ENCODE results near the gene CNTNAP4. TPM values are rescaled to one million over a fixed set of nuclear protein-coding genes. Genes with fewer than 3 reads are reported as not detected.

Gene CNTNAP4
- total RNA-seq, 4 donors from 2014 or later, result not detected

GRCh38 chr16:76370344-76370743 lies 93.1 kb downstream of the CNTNAP4 start:
- no peak overlapping the region for H3K27ac ChIP-seq
- H3K4me3 ChIP-seq, result no peak overlapping the region
- H3K4me1 ChIP-seq, result no peaks in the 10 kb centered on the region
- WGBS, 2 donors (ENCODE audit: low coverage in 1 of 2), result 29 to 32% methylated on average over 3 to 4 of the region's 4 CpGs
- in situ Hi-C loops (cut with MboI; ENCODE audit: low pct_ligation_motif_present in 1 of 4, low pct_unique_long_range_greater_than_20kb in 1 of 4, low sequenced_read_pairs in 3 of 4) (no loop called here), intact Hi-C loops (cut with DNase I; ENCODE audit: low total_unique reads) (no loop called here)
- no peaks in the 10 kb centered on the region for H3K9me3 ChIP-seq
- DNase-seq, result no peak
- H3K36me3 ChIP-seq, result no peaks in the 10 kb centered on the region
- TF ChIP-seq POLR2A (IDR thresholded peaks at IDR 0.05) (no peak), POLR2AphosphoS5 (IDR thresholded peaks at IDR 0.05) (no peak), CTCF (IDR thresholded peaks at IDR 0.05) (no peak), EP300 (IDR thresholded peaks at IDR 0.05; ENCODE audit: low read depth) (no peak)
- no peaks in the 10 kb centered on the region for H3K27me3 ChIP-seq

- Histone ChIP-seq H3K36me3 (no peaks in the 10 kb centered on the region), H3K9me3 (no peaks in the 10 kb centered on the region), H3K27ac (no peak overlapping the region), H3K4me3 (no peak overlapping the region), H3K4me1 (no peaks in the 10 kb centered on the region), H3K27me3 (no peaks in the 10 kb centered on the region)
- TF ChIP-seq POLR2AphosphoS5 (IDR thresholded peaks at IDR 0.05) (no peak), EP300 (IDR thresholded peaks at IDR 0.05; ENCODE audit: low read depth) (no peak), POLR2A (IDR thresholded peaks at IDR 0.05) (no peak), CTCF (IDR thresholded peaks at IDR 0.05) (no peak)
- DNase-seq, result no peak
- in situ Hi-C loops (cut with MboI; ENCODE audit: low pct_ligation_motif_present in 1 of 4, low pct_unique_long_range_greater_than_20kb in 1 of 4, low sequenced_read_pairs in 3 of 4) (no loop called here), intact Hi-C loops (cut with DNase I; ENCODE audit: low total_unique reads) (no loop called here)
- 88% methylated on average over 3 of the region's 3 CpGs; no CpG with 5 or more reads in 1 of the 2 donors for WGBS, 2 donors (ENCODE audit: low coverage in 1 of 2)
Observed at GRCh38 chr16:76371441-76371840, 94.2 kb downstream of the CNTNAP4 start.

GRCh38 chr16:76373998-76374397 lies 96.8 kb downstream of the CNTNAP4 start:
- TF ChIP-seq POLR2AphosphoS5 (IDR thresholded peaks at IDR 0.05), result no peak
- no peak for TF ChIP-seq CTCF (IDR thresholded peaks at IDR 0.05)
- TF ChIP-seq POLR2A (IDR thresholded peaks at IDR 0.05), result no peak
- TF ChIP-seq EP300 (IDR thresholded peaks at IDR 0.05; ENCODE audit: low read depth), result no peak
- in situ Hi-C loops (cut with MboI; ENCODE audit: low pct_ligation_motif_present in 1 of 4, low pct_unique_long_range_greater_than_20kb in 1 of 4, low sequenced_read_pairs in 3 of 4) (no loop called here), intact Hi-C loops (cut with DNase I; ENCODE audit: low total_unique reads) (no loop called here)
- Histone ChIP-seq H3K4me3 (no peak overlapping the region), H3K4me1 (no peaks in the 10 kb centered on the region), H3K27me3 (no peaks in the 10 kb centered on the region), H3K9me3 (no peaks in the 10 kb centered on the region), H3K36me3 (no peaks in the 10 kb centered on the region), H3K27ac (no peak overlapping the region)
- whole genome bisulfite sequencing, 2 donors (ENCODE audit: low coverage in 1 of 2), result 74 to 75% methylated on average over 4 of the region's 4 CpGs
- DNase-seq, result no peak

- no peaks in the 10 kb centered on the region for H3K4me1 ChIP-seq
- in situ Hi-C loops (cut with MboI; ENCODE audit: low pct_ligation_motif_present in 1 of 4, low pct_unique_long_range_greater_than_20kb in 1 of 4, low sequenced_read_pairs in 3 of 4) (no loop called here), intact Hi-C loops (cut with DNase I; ENCODE audit: low total_unique reads) (no loop called here)
- no peaks in the 10 kb centered on the region for H3K9me3 ChIP-seq
- H3K27me3 ChIP-seq, result no peaks in the 10 kb centered on the region
- TF ChIP-seq CTCF (IDR thresholded peaks at IDR 0.05) (no peak), POLR2A (IDR thresholded peaks at IDR 0.05) (no peak), POLR2AphosphoS5 (IDR thresholded peaks at IDR 0.05) (no peak), EP300 (IDR thresholded peaks at IDR 0.05; ENCODE audit: low read depth) (no peak)
- no peak overlapping the region for H3K4me3 ChIP-seq
- H3K36me3 ChIP-seq, result no peaks in the 10 kb centered on the region
- WGBS, 2 donors (ENCODE audit: low coverage in 1 of 2), result 82 to 85% methylated on average over 2 of the region's 2 CpGs
- no peak for DNase-seq
- H3K27ac ChIP-seq, result no peak overlapping the region
Observed at GRCh38 chr16:76376988-76377387, 99.8 kb downstream of the CNTNAP4 start.
